Trophoblast cell (in vitro differentiated cells and primary cell): ENCODE data around the gene LRFN5.

Experiments
- DNase-seq, 2 donors: peaks; one replicate each; pipeline ENCODE4 v3.0.0-alpha.2; 2016
- H2AFZ ChIP-seq: 2 replicates; pipeline ENCODE4 v1.6.1; 2013; ENCODE audit warnings: low read length, moderate library complexity, mild to moderate bottlenecking; ENCODE audit not compliant: insufficient read depth, poor library complexity
- H2AK5ac ChIP-seq: 2 replicates; pipeline ENCODE4 v1.6.1; 2013; ENCODE audit warnings: mild to moderate bottlenecking, low read length
- H2BK120ac ChIP-seq: 2 replicates; pipeline ENCODE4 v1.6.1; 2013; ENCODE audit warnings: low read length, mild to moderate bottlenecking, moderate library complexity; ENCODE audit not compliant: insufficient read depth, poor library complexity
- H2BK12ac ChIP-seq: 2 replicates; pipeline ENCODE4 v1.6.1; 2013; ENCODE audit warnings: mild to moderate bottlenecking, low read length, moderate library complexity
- H2BK5ac ChIP-seq: 2 replicates; pipeline ENCODE4 v1.6.1; 2013; ENCODE audit warnings: low read length, low read depth, moderate library complexity, mild to moderate bottlenecking; ENCODE audit not compliant: poor library complexity
- H3K14ac ChIP-seq: 2 replicates; pipeline ENCODE4 v1.6.1; 2013; ENCODE audit warnings: mild to moderate bottlenecking, low read length
- H3K18ac ChIP-seq: 2 replicates; pipeline ENCODE4 v1.6.1; 2013; ENCODE audit warnings: mild to moderate bottlenecking, low read length
- H3K23ac ChIP-seq: 2 replicates; pipeline ENCODE4 v1.6.1; 2013; ENCODE audit warnings: low read length
- H3K27ac ChIP-seq: 2 replicates; pipeline ENCODE4 v1.5.1; 2013; ENCODE audit warnings: low read depth, mild to moderate bottlenecking, inconsistent platforms, low read length, moderate library complexity
- H3K27me3 ChIP-seq: 2 replicates; pipeline ENCODE4 v1.6.1; 2013; ENCODE audit warnings: inconsistent platforms, mild to moderate bottlenecking, low read length, moderate library complexity; ENCODE audit not compliant: insufficient read depth
- H3K36me3 ChIP-seq, 2 experiments: 1 replicate in 1 of 2; 2 replicates in 1 of 2; pipeline ENCODE4 v1.6.1; 2013; ENCODE audit warnings: low read length in 2 of 2, mild to moderate bottlenecking in 2 of 2, moderate library complexity in 1 of 2; ENCODE audit not compliant: insufficient read depth in 2 of 2, control insufficient read depth in 1 of 2
- H3K4ac ChIP-seq: 2 replicates; pipeline ENCODE4 v1.6.1; 2013; ENCODE audit warnings: low read depth, mild to moderate bottlenecking, low read length, moderate library complexity
- H3K4me1 ChIP-seq, 2 experiments: 1 replicate in 1 of 2; 2 replicates in 1 of 2; pipeline ENCODE4 v1.6.1; 2013; ENCODE audit warnings: low read length in 2 of 2, mild to moderate bottlenecking in 2 of 2, moderate library complexity in 1 of 2; ENCODE audit not compliant: insufficient read depth in 2 of 2, control insufficient read depth in 1 of 2
- H3K4me2 ChIP-seq: 2 replicates; pipeline ENCODE4 v1.6.1; 2013; ENCODE audit warnings: inconsistent platforms, mild to moderate bottlenecking, low read length, moderate library complexity
- H3K4me3 ChIP-seq: 2 replicates; pipeline ENCODE4 v1.5.1; 2013; ENCODE audit warnings: mild to moderate bottlenecking, low read depth, low read length, inconsistent platforms
- H3K79me1 ChIP-seq: one replicate; pipeline ENCODE4 v1.6.1; 2013; ENCODE audit warnings: low read length
- H3K79me2 ChIP-seq: 2 replicates; pipeline ENCODE4 v1.6.1; 2013; ENCODE audit warnings: low read length, mild to moderate bottlenecking; ENCODE audit not compliant: control insufficient read depth, insufficient read depth, poor library complexity
- H3K9ac ChIP-seq: 2 replicates; pipeline ENCODE4 v1.6.1; 2013; ENCODE audit warnings: mild to moderate bottlenecking, low read length
- H3K9me3 ChIP-seq: 2 replicates; pipeline ENCODE4 v1.6.1; 2013; ENCODE audit warnings: low read depth, mild to moderate bottlenecking, control low read depth, inconsistent platforms, low read length; ENCODE audit not compliant: insufficient read depth
- H4K12ac ChIP-seq: 2 replicates; pipeline ENCODE4 v1.6.1; 2013; ENCODE audit warnings: low read depth, mild to moderate bottlenecking, low read length, moderate library complexity
- H4K8ac ChIP-seq: 2 replicates; pipeline ENCODE4 v1.6.1; 2013; ENCODE audit warnings: low read depth, mild to moderate bottlenecking, low read length, moderate library complexity
- H4K91ac ChIP-seq: one replicate; pipeline ENCODE4 v1.6.1; 2013; ENCODE audit warnings: low read depth, mild to moderate bottlenecking, low read length, moderate library complexity
- WGBS: extraction: QIAGEN DNeasy Blood & Tissue Kit; methylation state at CpG from one replicate; pipeline ENCODE4 v1.1.7; 2013; ENCODE audit warnings: missing lambda C conversion rate; ENCODE audit not compliant: insufficient read length, insufficient coverage; ENCODE audit errors: extremely low coverage; 5-methylcytosine and 5-hydroxymethylcytosine counted together

Gene LRFN5

GRCh38 chr14:41641690-41642089 is 35.0 kb downstream of the LRFN5 start:
- Histone ChIP-seq H3K18ac (no peak overlapping the region), H3K9ac (no peak overlapping the region), H3K27me3 (no peaks in the 10 kb centered on the region), H2AFZ (no peak overlapping the region), H3K36me3 (no peaks in the 10 kb centered on the region), H4K8ac (no peak overlapping the region), H2BK5ac (no peak overlapping the region), H3K4me3 (no peak overlapping the region), H3K27ac (no peak overlapping the region), H3K23ac (no peak overlapping the region), H2BK120ac (no peak overlapping the region), H2AK5ac (no peak overlapping the region), H2BK12ac (no peak overlapping the region), H3K14ac (no peak overlapping the region), H3K4ac (no peak overlapping the region), H3K79me1 (no peaks in the 10 kb centered on the region), H3K4me1 (peaks cover under 1% of the 10 kb centered on the region in 2 experiments), H4K91ac (no peak overlapping the region), H4K12ac (no peak overlapping the region), H3K4me2 (no peak overlapping the region), H3K79me2 (no peaks in the 10 kb centered on the region), H3K9me3 (no peaks in the 10 kb centered on the region)
- no peak for DNase-seq
- WGBS, result no CpG with 5 or more reads among the region's 1 CpG

- no CpG with 5 or more reads among the region's 1 CpG for WGBS
- no peak overlapping the region for H2AK5ac ChIP-seq
Observed at GRCh38 chr14:41642367-41642766, 35.7 kb downstream of the LRFN5 start.

GRCh38 chr14:41642789-41643188 is 36.1 kb downstream of the LRFN5 start:
- Histone ChIP-seq H3K4me2 (no peak overlapping the region), H3K4ac (no peak overlapping the region), H3K4me1 (no peaks in the 10 kb centered on the region), H4K12ac (no peak overlapping the region), H3K79me2 (no peaks in the 10 kb centered on the region), H2BK5ac (no peak overlapping the region), H3K27me3 (no peaks in the 10 kb centered on the region), H3K27ac (no peak overlapping the region), H3K18ac (no peak overlapping the region), H3K36me3 (no peaks in the 10 kb centered on the region), H3K14ac (no peak overlapping the region), H3K4me3 (no peak overlapping the region), H2AK5ac (no peak overlapping the region), H4K8ac (no peak overlapping the region), H3K9ac (no peak overlapping the region), H4K91ac (no peak overlapping the region), H2BK120ac (no peak overlapping the region), H3K79me1 (no peaks in the 10 kb centered on the region), H2BK12ac (no peak overlapping the region), H2AFZ (no peak overlapping the region), H3K23ac (no peak overlapping the region), H3K9me3 (no peaks in the 10 kb centered on the region)
- no peak for DNase-seq
- WGBS, result no CpG with 5 or more reads among the region's 2 CpGs

More at GRCh38 chr14:41642367-41642766, 35.7 kb downstream of the LRFN5 start:
- Histone ChIP-seq H2BK120ac (no peak overlapping the region), H3K4me1 (no peaks in the 10 kb centered on the region), H3K18ac (no peak overlapping the region), H3K14ac (no peak overlapping the region), H4K12ac (no peak overlapping the region), H3K9ac (no peak overlapping the region), H3K27me3 (no peaks in the 10 kb centered on the region), H2AFZ (no peak overlapping the region), H4K91ac (no peak overlapping the region), H2BK5ac (no peak overlapping the region), H2BK12ac (no peak overlapping the region), H3K79me2 (no peaks in the 10 kb centered on the region), H4K8ac (no peak overlapping the region), H3K4ac (no peak overlapping the region), H3K23ac (no peak overlapping the region), H3K36me3 (no peaks in the 10 kb centered on the region), H3K9me3 (no peaks in the 10 kb centered on the region), H3K79me1 (no peaks in the 10 kb centered on the region), H3K4me3 (no peak overlapping the region), H3K4me2 (no peak overlapping the region), H3K27ac (no peak overlapping the region)
- DNase-seq, result no peak

GRCh38 chr14:41644606-41645005 is 37.9 kb downstream of the LRFN5 start:
- Histone ChIP-seq H3K4ac (no peak overlapping the region), H4K8ac (no peak overlapping the region), H3K4me2 (no peak overlapping the region), H4K12ac (no peak overlapping the region), H3K36me3 (no peaks in the 10 kb centered on the region), H3K79me1 (no peaks in the 10 kb centered on the region), H2BK120ac (no peak overlapping the region), H3K79me2 (no peaks in the 10 kb centered on the region), H3K27me3 (no peaks in the 10 kb centered on the region), H4K91ac (no peak overlapping the region), H2BK5ac (no peak overlapping the region), H3K18ac (no peak overlapping the region), H3K9ac (no peak overlapping the region), H2AFZ (no peak overlapping the region), H3K27ac (no peak overlapping the region), H3K9me3 (no peaks in the 10 kb centered on the region), H3K4me3 (no peak overlapping the region), H3K23ac (no peak overlapping the region), H3K14ac (no peak overlapping the region), H3K4me1 (no peaks in the 10 kb centered on the region), H2BK12ac (no peak overlapping the region), H2AK5ac (no peak overlapping the region)
- whole genome bisulfite sequencing, result no CpG with 5 or more reads among the region's 1 CpG
- no peak for DNase-seq
